Liver (tissue), 3 donors: ENCODE data around the gene ZSCAN5A.

ENCODE experiments used
- CTCF ChIP-seq: fragments of 150-350 bp; IDR thresholded peaks from 2 replicates; pipeline ENCODE4 v1.5.1; 2017; ENCODE audit warnings: improper control_type of control experiment, low read depth, low read length; ENCODE audit not compliant: missing input control
- EGR1 ChIP-seq, 2 donors: IDR thresholded peaks; 2 replicates each; pipeline ENCODE4 v1.6.1; 2016 to 2018; ENCODE audit warnings: antibody characterized with exemption in 2 of 2, low read depth in 2 of 2
- JUND ChIP-seq, 2 donors: IDR thresholded peaks; 2 replicates each; pipeline ENCODE4 v1.6.1; 2016; ENCODE audit warnings: antibody characterized with exemption in 2 of 2
- MAX ChIP-seq: IDR thresholded peaks from 2 replicates; pipeline ENCODE4 v1.6.1; 2016; ENCODE audit warnings: antibody characterized with exemption
- RXRA ChIP-seq, 2 donors: IDR thresholded peaks; 2 replicates each; pipeline ENCODE4 v1.6.1; 2017 to 2018; ENCODE audit warnings: antibody characterized with exemption in 2 of 2, mild to moderate bottlenecking in 1 of 2
- YY1 ChIP-seq: IDR thresholded peaks from 2 replicates; pipeline ENCODE4 v1.6.1; 2016; ENCODE audit warnings: antibody characterized with exemption, mild to moderate bottlenecking
- ZBTB33 ChIP-seq: IDR thresholded peaks from 2 replicates; pipeline ENCODE4 v1.6.1; 2016; ENCODE audit warnings: antibody characterized with exemption
- donor health status: healthy.
- donor health status: healthy.

GRCh38 chr19:56245121-56245740 lies 69.4 kb downstream of the ZSCAN5A start:
- no peak for TF ChIP-seq MAX
- TF ChIP-seq JUND (IDR thresholded peaks at IDR 0.05): no peak
- TF ChIP-seq CTCF: no peak
- no peak for TF ChIP-seq ZBTB33
- no peak for TF ChIP-seq EGR1 (IDR thresholded peaks at IDR 0.05; ENCODE audit: low read depth in 2 of 2)
- no peak for TF ChIP-seq RXRA (IDR thresholded peaks at IDR 0.05)
- no peak for TF ChIP-seq YY1
